Stimulated activated CD8-positive, alpha-beta memory T cell treated with anti-CD3 and anti-CD28 coated beads, Interleukin-12 subunit alpha, Interleukin-12 subunit beta, amount 100 ng/mL, for 4 hours (primary cell): ENCODE data around the gene NCLN.
"Not testable (repeated sequence)": the region's sequence is repeated elsewhere in the genome, so short reads cannot be mapped to it uniquely, and the experiment has no call there.

Source experiments
- DNase-seq: peaks from one replicate; pipeline ENCODE4 v3.0.0-alpha.2; 2020; ENCODE audit warnings: low read depth

The NCLN gene, protein sequence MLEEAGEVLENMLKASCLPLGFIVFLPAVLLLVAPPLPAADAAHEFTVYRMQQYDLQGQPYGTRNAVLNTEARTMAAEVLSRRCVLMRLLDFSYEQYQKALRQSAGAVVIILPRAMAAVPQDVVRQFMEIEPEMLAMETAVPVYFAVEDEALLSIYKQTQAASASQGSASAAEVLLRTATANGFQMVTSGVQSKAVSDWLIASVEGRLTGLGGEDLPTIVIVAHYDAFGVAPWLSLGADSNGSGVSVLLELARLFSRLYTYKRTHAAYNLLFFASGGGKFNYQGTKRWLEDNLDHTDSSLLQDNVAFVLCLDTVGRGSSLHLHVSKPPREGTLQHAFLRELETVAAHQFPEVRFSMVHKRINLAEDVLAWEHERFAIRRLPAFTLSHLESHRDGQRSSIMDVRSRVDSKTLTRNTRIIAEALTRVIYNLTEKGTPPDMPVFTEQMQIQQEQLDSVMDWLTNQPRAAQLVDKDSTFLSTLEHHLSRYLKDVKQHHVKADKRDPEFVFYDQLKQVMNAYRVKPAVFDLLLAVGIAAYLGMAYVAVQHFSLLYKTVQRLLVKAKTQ

DNA sequence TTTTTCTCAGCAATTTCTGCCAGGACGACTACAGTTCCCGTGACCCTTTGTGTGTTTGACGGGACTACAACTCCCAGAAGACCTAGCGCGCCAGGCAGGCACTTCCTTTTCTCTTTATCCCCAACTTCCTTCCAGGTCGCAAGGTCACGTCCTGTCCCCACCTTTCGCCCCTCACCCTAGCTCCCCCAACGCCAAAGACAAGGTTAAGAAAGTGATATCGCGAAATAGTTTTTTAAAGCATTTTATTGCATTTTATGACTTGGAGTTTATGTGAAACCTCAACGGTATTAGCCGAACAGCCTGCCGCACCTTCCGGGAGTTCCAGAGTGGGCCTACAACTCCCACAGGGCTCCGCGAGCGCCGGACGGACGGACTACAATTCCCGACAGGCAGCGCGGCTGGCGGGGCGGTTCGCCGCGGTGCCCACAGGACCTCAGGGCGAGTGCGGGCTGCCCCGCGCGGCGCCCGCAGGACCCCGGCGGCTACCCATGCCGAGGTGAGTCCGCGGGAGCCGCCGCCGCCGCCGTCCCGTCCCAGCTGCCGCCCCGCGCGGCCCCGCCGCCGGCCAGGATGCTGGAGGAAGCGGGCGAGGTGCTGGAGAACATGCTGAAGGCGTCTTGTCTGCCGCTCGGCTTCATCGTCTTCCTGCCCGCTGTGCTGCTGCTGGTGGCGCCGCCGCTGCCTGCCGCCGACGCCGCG lies at the start of gene NCLN:
NCLN (plus strand) TSS at position 470 of the 699 bp plus-strand sequence; CDS start at position 571, 101 bp downstream.
- DNase-seq = peak; percentile 92

DNA sequence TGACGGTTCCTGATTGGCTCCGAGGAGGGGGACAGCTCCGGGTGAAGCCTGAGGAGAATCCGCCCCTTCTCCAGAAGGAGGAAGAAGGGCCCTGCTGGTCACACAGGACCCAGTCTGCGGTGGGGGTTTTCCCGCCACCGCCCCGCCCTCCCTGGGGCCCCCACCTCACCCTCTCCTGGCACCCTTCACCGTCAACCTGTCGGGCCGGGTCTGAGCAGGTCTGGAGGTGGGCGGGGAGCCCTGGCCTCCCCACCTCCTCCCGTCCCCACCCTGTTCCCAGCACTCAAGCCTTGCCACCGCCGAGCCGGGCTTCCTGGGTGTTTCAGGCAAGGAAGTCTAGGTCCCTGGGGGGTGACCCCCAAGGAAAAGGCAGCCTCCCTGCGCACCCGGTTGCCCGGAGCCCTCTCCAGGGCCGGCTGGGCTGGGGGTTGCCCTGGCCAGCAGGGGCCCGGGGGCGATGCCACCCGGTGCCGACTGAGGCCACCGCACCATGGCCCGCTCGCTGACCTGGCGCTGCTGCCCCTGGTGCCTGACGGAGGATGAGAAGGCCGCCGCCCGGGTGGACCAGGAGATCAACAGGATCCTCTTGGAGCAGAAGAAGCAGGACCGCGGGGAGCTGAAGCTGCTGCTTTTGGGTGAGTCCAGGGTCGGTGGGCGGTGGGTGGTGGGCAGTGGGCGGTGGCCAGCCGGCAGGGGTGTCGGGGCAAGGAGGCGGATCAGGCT lies 49.6 kb upstream of the NCLN start, which contains the start of gene GNA15:
GNA15 (plus strand) TSS at position 73 of the 723 bp plus-strand sequence; CDS start at position 491, 418 bp downstream.
- DNase-seq = no peak

DNA sequence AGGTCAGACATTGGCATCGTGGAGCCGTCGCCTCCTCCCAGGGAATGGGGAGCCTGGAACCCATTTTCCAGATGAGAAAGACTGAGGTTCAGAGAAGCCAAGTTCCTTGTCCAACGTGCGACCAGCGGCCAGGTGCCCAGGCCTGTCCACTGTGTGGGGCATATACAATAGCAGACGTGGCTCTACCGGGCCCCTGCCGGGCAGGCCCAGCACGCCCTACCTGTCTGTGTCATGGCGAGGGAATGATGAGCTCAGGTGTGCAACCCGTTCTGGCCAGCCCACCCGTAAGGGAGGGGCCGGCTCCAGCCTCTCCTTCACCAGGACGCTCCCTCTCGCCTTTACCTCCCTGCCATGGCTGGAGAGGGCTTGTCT lies 49.1 kb upstream of the NCLN start:
- DNase-seq = no peak

DNA sequence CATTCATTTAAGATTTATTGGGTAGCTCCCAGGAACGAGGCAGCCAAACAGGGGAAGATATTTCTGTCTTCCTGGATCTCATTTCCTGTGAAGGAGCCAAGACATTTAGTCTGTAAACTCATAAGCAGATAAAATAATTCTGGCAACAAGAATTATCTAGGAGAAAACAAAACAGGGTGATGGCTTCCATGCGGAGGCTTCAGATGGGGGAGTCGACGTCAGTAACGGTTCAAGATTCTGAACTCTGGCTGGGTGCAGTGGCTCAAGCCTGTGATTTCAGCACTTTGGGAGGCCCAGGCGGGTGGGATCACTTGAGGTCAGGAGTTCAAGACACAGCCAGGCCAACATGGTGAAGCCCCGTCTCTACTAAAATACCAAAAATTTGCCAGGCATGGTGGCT lies 48.6 kb upstream of the NCLN start:
- no peak for DNase-seq

DNA sequence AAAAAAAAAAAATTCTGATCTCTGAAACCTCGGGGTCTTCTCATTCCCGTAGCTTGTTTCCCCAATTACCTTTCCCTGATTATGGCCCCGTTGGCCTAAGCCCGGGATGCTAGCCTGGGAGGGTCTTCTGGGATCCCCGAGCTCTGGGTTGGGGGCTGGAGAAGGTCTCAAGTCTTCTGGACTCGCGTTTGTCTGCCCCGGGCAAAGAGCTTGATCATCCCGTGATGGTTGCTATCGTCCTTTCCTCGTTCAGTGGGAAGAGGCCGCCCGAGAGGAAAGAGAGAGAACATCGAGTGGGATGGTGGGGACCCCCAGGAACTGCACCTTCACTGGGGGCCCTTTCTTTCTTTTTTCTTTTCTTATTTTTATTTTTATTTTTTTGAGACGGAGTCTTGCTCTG lies 47.5 kb upstream of the NCLN start:
- no peak for DNase-seq

DNA sequence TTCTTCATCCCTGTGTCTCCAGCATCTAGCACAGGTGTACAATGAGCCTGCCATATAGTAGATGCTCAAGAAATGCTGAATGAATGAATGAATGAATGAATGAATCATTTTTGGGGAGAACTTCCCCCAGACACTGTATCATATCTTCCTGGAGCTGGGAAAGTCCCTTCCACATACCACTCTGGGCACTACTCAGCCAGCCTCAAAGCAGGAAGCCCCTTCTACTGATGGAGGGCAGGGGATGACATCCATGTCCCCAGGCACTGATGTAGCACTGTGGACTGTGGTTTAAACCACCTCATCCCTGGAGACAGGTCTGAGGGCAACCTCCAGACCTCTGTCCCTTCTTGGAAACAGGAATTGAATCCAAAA lies 45.1 kb upstream of the NCLN start:
- DNase-seq = no peak

DNA sequence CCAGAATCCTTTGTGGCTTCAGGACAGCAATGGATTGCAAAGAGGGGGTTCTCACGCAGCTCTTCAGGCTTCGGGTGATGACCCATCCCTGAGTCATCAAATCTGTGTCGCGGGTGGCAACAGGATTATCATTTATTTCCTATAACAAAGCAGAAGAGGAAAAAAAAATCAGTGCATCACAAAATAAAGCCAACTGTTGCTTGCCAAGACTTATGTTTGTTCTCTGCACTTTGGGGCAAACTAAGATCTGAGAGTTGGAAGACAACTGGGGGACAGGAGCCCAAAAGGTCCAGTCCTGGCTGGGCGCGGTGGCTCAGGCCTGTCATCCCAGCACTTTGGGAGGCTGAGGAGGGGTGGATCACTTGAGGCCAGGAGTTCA lies 43.4 kb upstream of the NCLN start:
- DNase-seq = no peak

DNA sequence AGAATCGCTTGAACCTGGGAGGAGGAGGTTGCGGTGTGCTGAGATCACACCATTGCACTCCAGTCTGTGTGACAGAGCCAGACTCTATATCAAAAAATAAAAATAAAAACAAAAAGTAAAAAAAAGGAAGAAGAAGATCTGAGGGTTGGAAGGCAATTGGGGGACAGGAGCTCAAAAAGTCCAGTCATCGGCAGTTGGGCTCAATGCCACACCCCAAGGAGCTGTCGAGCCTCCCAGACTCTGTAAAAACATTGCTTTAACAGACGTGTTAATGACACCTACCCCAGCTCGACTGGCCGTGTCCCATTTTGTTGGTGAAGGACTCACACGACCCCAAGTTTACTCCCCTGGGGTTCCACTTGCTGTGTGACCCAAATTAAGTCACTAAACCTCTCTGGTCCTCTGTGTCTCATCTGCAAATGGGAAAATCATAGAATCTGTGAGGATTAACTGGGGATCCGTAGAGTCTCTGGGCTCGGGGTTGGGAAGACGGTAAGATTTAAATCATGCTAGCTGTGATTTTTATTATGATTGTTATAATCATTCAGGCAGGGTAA lies 42.9 kb upstream of the NCLN start:
- DNase-seq = no peak

DNA sequence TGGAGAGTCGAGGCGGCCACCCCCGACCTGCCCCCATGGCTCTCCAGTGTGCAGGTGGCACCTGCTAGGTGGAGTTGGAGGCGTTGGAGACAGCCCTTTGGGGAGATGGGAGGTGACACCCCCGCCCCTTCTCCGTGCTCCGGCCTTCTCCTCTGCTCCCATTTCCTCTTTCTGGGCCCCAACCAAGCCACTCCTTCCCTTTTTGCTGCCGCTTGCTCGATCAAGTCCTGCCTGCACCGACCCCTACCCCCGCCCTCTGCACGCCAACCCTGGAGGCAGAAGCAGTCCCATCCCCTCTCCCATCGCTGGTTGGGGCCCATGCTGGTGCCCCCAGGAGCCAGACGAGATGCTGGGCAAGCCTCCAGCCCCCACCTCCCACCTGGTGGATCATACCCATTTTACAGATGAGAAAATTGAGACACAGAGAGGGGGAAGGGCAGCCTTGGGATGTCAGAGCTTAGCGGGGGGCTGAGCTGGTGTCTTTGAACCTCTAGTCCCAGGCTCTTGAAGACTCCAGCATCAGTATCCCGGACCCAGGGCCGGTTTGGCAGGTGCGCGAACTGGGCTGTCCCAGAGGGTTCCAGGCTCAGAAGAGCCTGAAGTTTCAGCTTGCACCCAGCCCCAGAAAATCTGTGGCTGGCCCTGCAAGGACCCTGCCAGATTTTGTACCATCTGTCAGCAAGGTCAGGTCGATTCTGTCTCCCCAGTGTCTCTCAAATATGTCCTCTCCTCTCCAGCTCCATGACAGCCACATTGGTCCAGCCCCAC lies 39.6 kb upstream of the NCLN start:
- DNase-seq = no peak

DNA sequence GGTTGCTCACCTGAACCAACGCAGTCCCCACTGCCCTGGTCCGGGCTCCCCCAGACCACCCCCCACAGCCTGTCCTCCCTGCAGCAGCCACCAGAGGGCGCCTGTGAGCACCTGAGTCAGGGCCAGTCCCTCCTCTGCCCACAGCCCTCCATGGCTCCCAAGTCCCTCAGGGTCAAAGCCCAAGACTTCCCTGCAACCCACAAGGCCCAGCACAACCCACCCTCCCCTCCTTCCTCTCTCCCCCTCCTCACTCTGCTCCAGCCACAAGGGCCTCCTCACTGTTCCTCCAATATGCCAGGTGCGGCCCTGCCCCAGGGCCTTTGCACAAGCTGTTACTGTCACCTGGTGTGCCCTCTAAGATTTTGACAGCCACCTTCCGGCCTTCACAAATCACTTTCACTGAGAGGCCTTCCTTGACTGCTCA lies 39.0 kb upstream of the NCLN start:
- DNase-seq = no peak

DNA sequence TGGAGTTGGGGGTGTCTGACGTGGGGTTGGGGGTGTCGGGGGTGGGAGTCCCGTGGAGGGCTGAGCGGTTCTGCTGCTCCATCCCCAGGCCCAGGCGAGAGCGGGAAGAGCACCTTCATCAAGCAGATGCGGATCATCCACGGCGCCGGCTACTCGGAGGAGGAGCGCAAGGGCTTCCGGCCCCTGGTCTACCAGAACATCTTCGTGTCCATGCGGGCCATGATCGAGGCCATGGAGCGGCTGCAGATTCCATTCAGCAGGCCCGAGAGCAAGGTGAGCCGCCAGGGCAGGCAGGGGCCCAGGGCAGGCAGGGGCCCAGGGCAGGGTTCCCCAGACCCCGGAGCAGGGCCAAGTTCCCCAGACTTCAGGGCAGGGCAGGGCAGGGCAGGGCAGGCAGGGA lies 37.2 kb upstream of the NCLN start:
- no peak for DNase-seq

DNA sequence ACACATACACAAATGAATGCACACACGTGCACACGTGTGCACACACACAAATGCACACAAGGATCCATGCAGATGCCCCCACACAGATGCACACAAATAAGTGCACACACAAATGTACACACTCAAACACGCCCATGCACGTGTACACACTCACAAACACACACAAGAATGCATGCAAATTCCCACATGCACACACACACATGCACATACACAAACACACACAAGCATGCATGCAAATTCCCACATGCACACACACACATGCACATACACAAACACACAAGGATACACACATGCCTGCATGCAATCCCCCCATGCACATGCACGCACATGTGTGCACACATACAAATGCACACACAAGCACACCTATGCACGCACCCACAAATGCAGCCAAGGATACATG lies 36.6 kb upstream of the NCLN start:
- DNase-seq = no peak

DNA sequence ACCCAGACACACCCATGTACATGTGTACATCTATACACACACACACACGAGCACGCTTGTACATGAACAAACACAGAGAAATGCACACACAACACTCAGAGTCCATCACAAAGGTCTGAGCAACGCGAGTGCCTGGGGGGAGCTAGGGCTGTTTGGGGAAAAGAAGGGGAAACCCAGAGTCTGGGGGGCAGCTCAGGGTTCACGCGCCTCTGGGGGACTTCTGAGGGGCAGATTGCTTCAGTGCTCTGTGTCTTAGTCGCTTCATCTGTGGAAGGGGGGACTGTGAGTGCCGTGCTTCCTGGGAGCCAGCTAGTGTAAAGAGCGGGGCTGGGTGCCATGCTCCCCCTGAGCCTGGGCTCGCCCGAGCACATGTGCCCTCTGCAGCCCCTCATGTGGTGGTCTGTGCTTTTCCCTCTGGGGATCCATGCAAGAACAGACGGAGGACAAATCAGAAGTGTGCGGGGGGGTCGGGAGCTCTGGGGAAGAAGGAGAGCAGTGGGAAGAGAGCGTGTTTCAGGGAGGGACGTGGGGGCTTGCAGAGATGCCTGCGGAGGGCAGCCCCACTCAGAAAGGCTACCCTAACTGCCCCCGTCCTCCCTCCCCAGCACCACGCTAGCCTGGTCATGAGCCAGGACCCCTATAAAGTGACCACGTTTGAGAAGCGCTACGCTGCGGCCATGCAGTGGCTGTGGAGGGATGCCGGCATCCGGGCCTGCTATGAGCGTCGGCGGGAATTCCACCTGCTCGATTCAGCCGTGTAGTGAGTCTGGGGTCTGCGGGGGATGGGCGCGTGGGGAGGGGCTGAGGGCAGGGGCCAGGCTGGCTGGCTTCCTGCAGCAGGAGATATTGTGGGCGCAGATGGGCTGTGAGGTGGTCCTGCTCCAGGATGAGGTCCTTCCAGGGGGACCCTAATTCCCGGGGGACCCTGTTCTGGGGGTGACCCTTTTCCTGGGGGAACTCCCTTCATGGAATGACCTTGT lies 35.9 kb upstream of the NCLN start:
- DNase-seq = no peak

DNA sequence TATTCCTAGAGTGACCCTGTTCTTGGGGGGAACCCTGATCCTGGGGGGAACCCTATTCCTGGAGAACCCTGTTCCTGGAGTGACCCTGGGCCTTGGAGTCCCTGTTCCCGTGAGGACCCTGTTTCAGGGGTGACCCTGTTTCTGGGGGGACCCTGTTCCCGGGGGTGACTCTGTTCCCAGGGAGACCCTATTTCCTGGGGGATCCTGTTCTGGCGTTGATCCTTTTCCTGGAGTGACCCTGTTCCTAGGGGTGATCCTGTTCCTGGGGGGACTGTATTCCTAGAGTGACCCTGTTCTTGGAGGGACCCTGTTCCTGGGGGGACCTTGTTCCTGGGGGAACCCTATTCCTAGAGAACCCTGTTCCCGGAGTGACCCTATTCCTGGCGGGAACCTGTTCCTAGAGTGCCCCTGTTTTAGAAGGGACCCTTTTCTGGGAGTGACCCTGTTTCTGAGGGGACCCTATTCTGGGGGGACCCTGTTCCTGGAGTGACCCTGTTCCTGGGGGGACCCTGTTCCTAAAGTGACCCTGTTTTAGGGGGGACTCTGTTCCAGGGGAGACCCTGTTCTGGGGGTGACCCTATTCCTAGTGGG lies 34.9 kb upstream of the NCLN start:
- DNase-seq = no peak

DNA sequence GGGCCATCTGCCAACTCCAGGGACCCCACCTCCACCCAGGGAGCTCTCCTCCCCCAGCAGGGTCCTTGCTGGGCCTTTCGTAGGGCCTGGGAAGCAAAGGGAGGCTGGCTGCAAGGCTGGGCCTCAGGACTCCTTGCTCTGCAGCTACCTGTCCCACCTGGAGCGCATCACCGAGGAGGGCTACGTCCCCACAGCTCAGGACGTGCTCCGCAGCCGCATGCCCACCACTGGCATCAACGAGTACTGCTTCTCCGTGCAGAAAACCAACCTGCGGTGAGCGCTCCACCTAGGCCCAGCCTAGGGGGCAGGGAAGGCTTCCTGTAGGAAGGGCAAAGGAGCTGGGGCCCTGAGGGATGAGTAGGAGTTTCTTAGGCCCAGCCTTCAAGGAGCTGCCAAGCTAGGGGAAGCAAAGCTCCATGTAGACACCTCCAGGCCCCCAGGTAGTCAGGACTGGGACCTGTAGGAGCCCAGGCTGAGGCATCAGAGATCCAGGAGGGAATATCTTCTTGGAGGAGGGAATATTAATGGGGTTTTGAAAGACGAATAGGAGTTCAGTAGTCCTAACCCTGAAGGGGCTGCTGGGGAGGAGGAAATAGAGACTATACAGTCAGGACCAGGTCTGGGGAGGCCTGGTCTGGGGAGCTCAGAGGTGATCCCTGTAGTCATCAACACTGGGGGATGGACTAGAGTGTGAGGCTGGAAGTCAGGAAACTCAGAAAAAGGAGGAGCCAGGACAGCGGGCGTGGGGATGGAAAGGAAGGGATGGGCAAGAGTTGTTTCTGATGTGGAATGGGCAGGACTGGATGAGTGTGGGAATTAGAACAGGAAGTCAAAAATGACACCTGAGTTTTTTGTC lies 33.9 kb upstream of the NCLN start:
- DNase-seq = no peak

DNA sequence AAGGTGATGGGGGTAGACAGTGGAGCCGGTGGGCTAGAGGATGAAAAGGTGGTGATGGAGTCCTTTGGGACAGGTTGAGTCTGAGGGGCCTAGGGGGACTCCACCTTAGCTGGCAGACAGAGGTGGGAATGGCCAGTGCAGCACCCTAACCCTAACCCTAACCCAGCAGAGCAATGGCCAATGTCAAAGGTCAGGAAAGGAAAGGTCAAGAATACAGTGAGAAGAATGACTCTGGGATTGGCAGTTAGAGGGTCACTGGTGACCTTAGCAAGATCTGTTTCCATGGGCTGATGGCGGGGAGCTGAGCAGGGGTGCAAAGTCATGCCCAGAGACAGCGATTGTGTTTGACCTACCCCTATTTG lies 33.3 kb upstream of the NCLN start:
- no peak for DNase-seq

DNA sequence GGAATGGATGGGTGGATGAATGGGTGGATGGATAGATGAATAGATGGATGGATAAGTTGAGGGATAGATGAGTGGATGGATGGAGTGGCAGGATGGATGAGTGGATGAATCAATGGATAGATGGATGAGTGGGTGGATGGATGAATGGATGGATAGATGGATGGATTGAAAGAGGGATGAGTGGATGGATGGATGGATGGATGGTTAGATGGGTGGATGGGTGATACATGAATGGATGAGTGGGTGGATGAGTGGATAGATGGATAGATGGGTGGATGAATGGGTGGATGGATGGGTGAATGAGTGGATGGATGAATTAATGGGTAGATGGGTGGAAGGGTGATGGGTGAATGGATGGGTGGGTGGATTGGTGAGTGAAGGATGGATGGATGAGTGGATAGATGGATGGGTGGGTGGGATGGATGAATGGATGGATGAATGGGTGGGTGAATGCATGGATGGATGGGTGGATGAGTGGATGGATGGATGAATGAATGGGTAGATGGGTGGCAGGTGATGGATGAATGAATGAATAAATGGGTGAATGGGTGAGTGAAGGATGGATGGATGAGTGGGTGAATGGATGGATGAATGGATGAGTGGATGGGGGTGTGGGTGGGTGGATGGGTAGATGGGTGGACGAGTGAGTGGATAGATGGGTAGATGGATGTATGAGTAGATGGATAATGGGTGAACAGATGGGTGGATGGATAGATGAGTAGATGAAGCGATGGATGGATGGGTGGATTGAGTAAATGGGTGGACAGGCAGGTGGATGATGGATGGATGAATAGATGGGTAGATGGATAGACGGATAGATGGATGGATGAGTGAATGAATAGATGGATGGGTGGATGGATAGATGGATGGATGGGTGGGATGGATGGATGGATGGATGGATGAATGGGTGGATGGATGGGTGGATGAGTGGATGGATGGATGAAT lies 32.2 kb upstream of the NCLN start:
- DNase-seq = no peak

DNA sequence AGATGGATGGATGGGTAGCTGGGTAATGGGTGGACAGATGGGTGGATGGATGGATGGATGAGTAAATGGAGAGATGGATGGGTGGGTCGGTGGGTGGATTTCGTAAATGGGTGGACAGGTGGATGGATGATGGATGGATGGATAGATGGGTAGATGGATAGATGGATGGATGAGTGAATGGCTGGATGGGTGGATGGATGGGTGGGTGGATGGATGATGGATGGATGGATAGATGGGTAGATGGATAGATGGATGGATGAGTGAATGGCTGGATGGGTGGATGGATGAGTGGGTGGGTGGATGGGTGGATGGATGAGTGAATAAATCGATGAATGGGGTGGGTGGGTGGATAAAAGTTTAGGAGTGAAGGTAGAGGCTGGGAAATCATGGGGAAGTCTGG lies 31.3 kb upstream of the NCLN start:
- not testable (repeated sequence) for DNase-seq
